RWPE2 (cell line): ENCODE data around the gene MARCHF4.

Experiments used
- ATAC-seq: fragments of 200-7000 bp; cut with Tn5 transposase; 3 replicates; pipeline ENCODE4 v1.9.1; 2021; ENCODE audit warnings: low read depth
- DNase-seq: peaks from one replicate; pipeline ENCODE4 v3.0.0-alpha.2; 2020; ENCODE audit warnings: low spot score
- H3K27ac ChIP-seq: fragments of 450-650 bp; 2 replicates; pipeline ENCODE4 v1.5.1; 2017; ENCODE audit warnings: mild to moderate bottlenecking; ENCODE audit not compliant: poor library complexity, severe bottlenecking
- H3K27me3 ChIP-seq: fragments of 250-450 bp; sonication (Bioruptor Pico); 2 replicates; pipeline ENCODE4 v1.5.1; 2021; ENCODE audit warnings: mild to moderate bottlenecking, moderate library complexity; ENCODE audit not compliant: insufficient read depth, poor library complexity, severe bottlenecking
- H3K36me3 ChIP-seq: fragments of 250-450 bp; sonication (Bioruptor Pico); 2 replicates; pipeline ENCODE4 v1.5.1; 2020; ENCODE audit warnings: low read depth, mild to moderate bottlenecking, moderate library complexity
- H3K4me1 ChIP-seq: fragments of 250-450 bp; sonication (Bioruptor Pico); 2 replicates; pipeline ENCODE4 v1.5.1; 2021; ENCODE audit warnings: mild to moderate bottlenecking, moderate library complexity; ENCODE audit not compliant: insufficient read depth, poor library complexity, severe bottlenecking
- H3K4me3 ChIP-seq: fragments of 250-450 bp; sonication (Bioruptor Pico); 2 replicates; pipeline ENCODE4 v1.5.1; 2021; ENCODE audit warnings: mild to moderate bottlenecking, moderate library complexity; ENCODE audit not compliant: severe bottlenecking
- H3K9me3 ChIP-seq: fragments of 250-450 bp; sonication (Bioruptor Pico); 2 replicates; pipeline ENCODE4 v1.5.1; 2021; ENCODE audit warnings: mild to moderate bottlenecking, moderate library complexity; ENCODE audit not compliant: severe bottlenecking
- TF ChIP-seq, protein P1 (sequence below): fragments of 450-650 bp; IDR thresholded peaks from one replicate; pipeline ENCODE4 v1.5.1; 2017; ENCODE audit warnings: mild to moderate bottlenecking, moderate library complexity; ENCODE audit not compliant: poor library complexity, severe bottlenecking

Gene MARCHF4

DNA sequence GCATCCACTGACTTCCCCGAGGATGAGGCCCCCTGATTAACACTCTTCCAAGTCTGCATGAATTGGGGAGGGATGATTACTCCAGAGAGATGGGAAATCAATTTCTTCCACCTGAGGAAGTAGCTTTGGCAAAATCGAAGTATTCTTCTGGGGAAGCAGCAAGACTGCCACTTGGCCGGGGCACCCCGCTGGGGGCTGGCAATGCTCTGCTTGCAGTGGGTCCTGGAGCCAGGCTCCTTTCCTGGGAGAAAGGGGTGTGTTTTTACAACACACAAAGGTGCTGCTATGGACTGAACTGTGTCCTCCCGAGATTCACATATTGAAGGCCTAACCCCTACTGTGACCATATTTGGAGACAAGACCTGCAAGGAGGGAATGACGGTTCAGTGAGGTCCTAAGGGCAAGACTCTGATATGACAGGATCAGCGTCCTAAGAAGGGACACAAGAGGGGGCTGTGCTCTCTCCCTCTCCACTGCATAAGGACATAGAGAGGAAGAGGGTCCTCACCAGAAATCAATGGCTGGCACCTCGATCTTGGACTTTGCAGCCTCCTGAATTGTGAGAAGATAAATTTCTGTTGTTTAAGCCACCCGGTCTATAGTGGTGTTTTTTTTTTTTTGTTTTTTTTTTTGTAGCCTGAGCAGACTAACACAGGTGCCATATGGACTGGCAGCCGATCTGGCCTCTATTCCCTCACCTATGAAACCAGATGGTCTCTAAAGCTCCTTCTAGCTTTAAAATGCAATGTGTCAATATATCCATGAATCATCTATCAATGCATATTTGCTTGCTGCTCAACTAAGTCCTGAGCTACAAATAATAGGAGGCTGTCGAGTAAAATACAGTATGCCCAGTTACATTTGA, 36.4 kb upstream of the MARCHF4 start:
- H3K27ac ChIP-seq: no peak overlapping the region
- no peaks in the 10 kb centered on the region for H3K9me3 ChIP-seq
- H3K4me1 ChIP-seq: peaks cover 4% of the 10 kb centered on the region
- no peaks in the 10 kb centered on the region for H3K36me3 ChIP-seq
- H3K27me3 ChIP-seq: no peaks in the 10 kb centered on the region
- no peak overlapping the region for H3K4me3 ChIP-seq
- ATAC-seq: no peak
- TF ChIP-seq, protein P1, sequence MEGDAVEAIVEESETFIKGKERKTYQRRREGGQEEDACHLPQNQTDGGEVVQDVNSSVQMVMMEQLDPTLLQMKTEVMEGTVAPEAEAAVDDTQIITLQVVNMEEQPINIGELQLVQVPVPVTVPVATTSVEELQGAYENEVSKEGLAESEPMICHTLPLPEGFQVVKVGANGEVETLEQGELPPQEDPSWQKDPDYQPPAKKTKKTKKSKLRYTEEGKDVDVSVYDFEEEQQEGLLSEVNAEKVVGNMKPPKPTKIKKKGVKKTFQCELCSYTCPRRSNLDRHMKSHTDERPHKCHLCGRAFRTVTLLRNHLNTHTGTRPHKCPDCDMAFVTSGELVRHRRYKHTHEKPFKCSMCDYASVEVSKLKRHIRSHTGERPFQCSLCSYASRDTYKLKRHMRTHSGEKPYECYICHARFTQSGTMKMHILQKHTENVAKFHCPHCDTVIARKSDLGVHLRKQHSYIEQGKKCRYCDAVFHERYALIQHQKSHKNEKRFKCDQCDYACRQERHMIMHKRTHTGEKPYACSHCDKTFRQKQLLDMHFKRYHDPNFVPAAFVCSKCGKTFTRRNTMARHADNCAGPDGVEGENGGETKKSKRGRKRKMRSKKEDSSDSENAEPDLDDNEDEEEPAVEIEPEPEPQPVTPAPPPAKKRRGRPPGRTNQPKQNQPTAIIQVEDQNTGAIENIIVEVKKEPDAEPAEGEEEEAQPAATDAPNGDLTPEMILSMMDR: no peak
- no peak for DNase-seq

GRCh38 chr2:216406826-216407225, 34.5 kb upstream of the MARCHF4 start:
- Histone ChIP-seq H3K27ac (no peak overlapping the region), H3K27me3 (no peaks in the 10 kb centered on the region), H3K9me3 (no peaks in the 10 kb centered on the region), H3K4me3 (no peak overlapping the region), H3K4me1 (peaks cover 4% of the 10 kb centered on the region), H3K36me3 (no peaks in the 10 kb centered on the region)
- TF ChIP-seq, protein P1: no peak
- DNase-seq (no peak), ATAC-seq (no peak)

DNA sequence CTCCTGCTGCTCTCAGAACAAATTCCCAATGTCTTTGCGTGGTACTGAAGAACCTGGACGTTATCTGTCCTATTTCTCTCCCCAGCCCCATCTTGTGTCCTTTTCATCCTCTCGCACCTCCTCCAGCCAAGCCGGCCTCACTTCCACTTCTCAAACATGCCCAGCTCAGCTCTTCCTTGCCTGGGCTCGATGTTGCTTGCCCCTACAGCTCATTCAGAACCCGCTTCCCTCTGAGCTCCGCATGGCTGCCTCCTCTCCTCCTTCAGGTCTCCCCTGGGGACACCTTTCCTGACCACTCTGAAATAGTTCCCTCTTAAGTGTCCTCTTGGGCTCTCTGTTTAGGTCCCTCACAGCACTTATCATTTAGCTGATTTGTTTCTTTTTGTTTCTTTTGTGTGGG, 33.3 kb upstream of the MARCHF4 start:
- H3K27ac ChIP-seq: no peak overlapping the region
- H3K36me3 ChIP-seq: no peaks in the 10 kb centered on the region
- TF ChIP-seq, protein P1: no peak
- no peak for ATAC-seq
- no peak for DNase-seq
- no peaks in the 10 kb centered on the region for H3K27me3 ChIP-seq
- no peak overlapping the region for H3K4me3 ChIP-seq
- H3K4me1 ChIP-seq: no peaks in the 10 kb centered on the region
- H3K9me3 ChIP-seq: no peaks in the 10 kb centered on the region

DNA sequence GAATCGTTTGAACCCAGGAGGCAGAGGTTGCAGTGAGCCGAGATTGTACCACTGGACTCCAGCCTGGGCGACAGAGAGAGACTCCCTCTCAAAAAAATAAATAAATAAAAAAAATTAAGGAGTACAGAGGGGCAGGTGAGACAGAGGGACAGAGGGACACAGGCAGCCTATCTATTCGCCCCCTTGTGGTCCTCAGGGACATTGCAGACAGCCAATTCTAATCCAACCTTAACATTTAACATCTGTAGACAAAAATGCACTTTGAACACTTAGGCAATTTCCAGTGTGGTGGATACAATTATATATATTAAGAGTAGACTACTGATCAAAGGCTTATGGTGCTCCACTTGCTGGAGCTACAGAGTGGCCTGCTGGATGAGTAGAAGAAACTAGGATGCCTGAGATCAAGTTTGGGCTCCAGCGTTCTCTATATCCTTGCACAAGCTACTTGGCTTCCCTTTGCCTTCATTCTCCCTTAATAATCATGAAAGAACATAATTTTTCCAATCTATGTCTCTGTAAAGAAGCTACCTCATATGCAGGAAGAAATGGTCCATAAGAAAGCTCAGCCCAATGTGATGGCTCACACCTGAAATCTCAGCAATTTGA, 31.8 kb upstream of the MARCHF4 start:
- Histone ChIP-seq H3K4me3 (no peak overlapping the region), H3K4me1 (no peaks in the 10 kb centered on the region), H3K9me3 (no peaks in the 10 kb centered on the region), H3K27ac (no peak overlapping the region), H3K27me3 (no peaks in the 10 kb centered on the region), H3K36me3 (no peaks in the 10 kb centered on the region)
- ATAC-seq (peak; percentile 66; the same call in 2 of the 3 replicates), DNase-seq (no peak)
- TF ChIP-seq, protein P1: peak; percentile 85

DNA sequence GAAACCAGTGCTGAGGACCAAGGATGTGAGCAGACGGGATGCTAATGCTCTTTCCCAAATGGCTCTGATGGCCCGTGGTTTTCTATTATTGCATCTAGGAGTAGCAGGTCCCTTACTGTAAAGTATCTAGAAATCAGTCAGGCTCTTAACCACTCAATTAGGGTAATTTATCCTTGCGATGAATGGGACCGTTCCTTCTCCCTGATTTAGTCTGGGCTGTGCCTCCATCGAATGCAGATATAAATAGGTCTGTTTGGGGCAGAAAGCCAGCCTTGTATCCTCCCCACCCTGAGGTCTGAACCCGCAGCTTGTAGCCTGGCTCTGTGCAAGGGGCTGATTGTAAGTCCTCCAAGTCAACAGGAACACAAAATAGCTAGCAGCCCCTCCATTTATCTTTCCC, 30.5 kb upstream of the MARCHF4 start:
- Histone ChIP-seq H3K9me3 (no peaks in the 10 kb centered on the region), H3K27me3 (no peaks in the 10 kb centered on the region), H3K4me3 (no peak overlapping the region), H3K4me1 (no peaks in the 10 kb centered on the region), H3K36me3 (no peaks in the 10 kb centered on the region), H3K27ac (no peak overlapping the region)
- DNase-seq: no peak
- ATAC-seq: no peak
- TF ChIP-seq, protein P1: no peak
